T-helper 2 cell treated with Interferon-gamma antibody and Interleukin-4, amounts not matched to agents 5 μg/mL and 100 μg/mL, for 36 hours (primary cell): Measurements from ENCODE around the gene VPS26C.
"Not testable (repeated sequence)": the region's sequence is repeated elsewhere in the genome, so short reads cannot be mapped to it uniquely, and the experiment has no call there.

Source experiments
- DNase-seq: peaks from one replicate; pipeline ENCODE4 v3.0.0; 2021; ENCODE audit warnings: low spot score
- H3K27ac Mint-ChIP-seq: one replicate; pipeline ENCODE4 v1.8.0; 2021; ENCODE audit warnings: mild to moderate bottlenecking, mixed read lengths
- H3K27me3 Mint-ChIP-seq: one replicate; pipeline ENCODE4 v1.8.0; 2021; ENCODE audit warnings: low read depth, mixed read lengths
- H3K36me3 Mint-ChIP-seq: one replicate; pipeline ENCODE4 v1.8.0; 2021; ENCODE audit warnings: low read depth, mixed read lengths
- H3K4me1 Mint-ChIP-seq: one replicate; pipeline ENCODE4 v1.8.0; 2021; ENCODE audit warnings: low read depth, mixed read lengths
- H3K4me3 Mint-ChIP-seq: one replicate; pipeline ENCODE4 v1.8.0; 2022; ENCODE audit warnings: mild to moderate bottlenecking, moderate library complexity, mixed read lengths
- H3K9me3 Mint-ChIP-seq: one replicate; pipeline ENCODE4 v1.8.0; 2021; ENCODE audit warnings: mixed read lengths

VPS26C gene

GRCh38 chr21:37231249-37231645, 35.9 kb downstream of the VPS26C start:
- Mint-ChIP-seq H3K27ac (peak overlapping the region; percentile 73), H3K9me3 (no peaks in the 10 kb centered on the region), H3K36me3 (peaks cover 59% of the 10 kb centered on the region), H3K27me3 (no peaks in the 10 kb centered on the region), H3K4me3 (no peak overlapping the region), H3K4me1 (peaks cover 11% of the 10 kb centered on the region)
- no peak for DNase-seq

- no peak overlapping the region for H3K4me3 Mint-ChIP-seq
- peaks cover 13% of the 10 kb centered on the region for H3K4me1 Mint-ChIP-seq
- H3K36me3 Mint-ChIP-seq, result peaks cover 59% of the 10 kb centered on the region
- peak overlapping the region; percentile 73 for H3K27ac Mint-ChIP-seq
- DNase-seq, result no peak
- H3K9me3 Mint-ChIP-seq, result no peaks in the 10 kb centered on the region
- H3K27me3 Mint-ChIP-seq, result no peaks in the 10 kb centered on the region
These were observed 36.4 kb downstream of the VPS26C start for GRCh38 chr21:37230632-37231248.

GRCh38 chr21:37228003-37228400, 39.1 kb downstream of the VPS26C start:
- H3K9me3 Mint-ChIP-seq, result peaks cover 2% of the 10 kb centered on the region
- no peak overlapping the region for H3K4me3 Mint-ChIP-seq
- peaks cover 76% of the 10 kb centered on the region for H3K36me3 Mint-ChIP-seq
- no peak for DNase-seq
- peak overlapping the region; percentile 41 for H3K27ac Mint-ChIP-seq
- H3K27me3 Mint-ChIP-seq, result no peaks in the 10 kb centered on the region
- H3K4me1 Mint-ChIP-seq, result peaks cover 30% of the 10 kb centered on the region

DNA sequence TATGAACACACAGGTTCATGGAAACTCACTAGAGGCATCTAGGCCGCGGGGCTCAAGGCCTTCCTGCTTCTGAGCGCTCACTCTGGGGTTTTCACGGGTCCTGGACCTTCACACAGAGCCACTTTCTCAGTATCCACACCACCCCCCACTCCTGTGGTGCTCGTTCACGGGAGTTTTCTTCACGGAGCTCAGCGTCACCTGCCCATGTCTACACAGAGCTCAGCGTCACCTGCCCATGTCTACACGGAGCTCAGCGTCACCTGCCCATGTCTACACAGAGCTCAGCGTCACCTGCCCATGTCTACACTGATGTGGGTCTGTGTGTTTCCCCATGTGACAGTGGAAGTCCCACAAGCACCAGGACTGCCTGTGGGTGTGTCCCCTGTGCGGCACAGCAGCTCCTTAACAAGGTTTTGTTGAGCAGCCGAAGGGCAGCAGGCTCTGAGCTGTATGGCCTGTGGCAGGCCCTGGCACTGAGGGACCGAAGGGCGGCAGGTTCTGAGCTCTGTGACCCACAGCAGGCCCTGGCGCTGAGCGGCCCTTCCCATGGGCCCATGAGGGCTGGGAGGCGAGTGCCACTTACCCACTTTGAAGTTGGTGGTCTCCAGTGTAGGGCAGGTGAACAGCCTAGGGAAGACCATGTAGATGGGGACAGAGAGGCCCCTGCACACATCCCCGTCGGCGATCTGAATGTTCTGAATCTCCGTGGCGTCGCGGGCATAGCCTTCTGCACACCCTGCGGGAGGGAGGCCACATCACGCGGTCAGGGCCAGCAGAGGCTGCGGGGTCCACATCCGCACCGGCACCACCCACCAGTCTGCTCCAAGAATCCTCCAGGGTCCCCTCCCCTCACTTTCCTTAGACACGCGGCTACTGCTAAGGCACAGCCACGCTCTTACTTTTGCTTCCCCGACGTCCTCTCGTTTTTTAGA, 39.8 kb downstream of the VPS26C start:
- peaks cover 34% of the 10 kb centered on the region for H3K4me1 Mint-ChIP-seq
- H3K27ac Mint-ChIP-seq, result peak overlapping the region; percentile 88
- H3K27me3 Mint-ChIP-seq, result no peaks in the 10 kb centered on the region
- H3K9me3 Mint-ChIP-seq, result peaks cover 3% of the 10 kb centered on the region
- peaks cover 76% of the 10 kb centered on the region for H3K36me3 Mint-ChIP-seq
- DNase-seq, result no peak
- no peak overlapping the region for H3K4me3 Mint-ChIP-seq

DNA sequence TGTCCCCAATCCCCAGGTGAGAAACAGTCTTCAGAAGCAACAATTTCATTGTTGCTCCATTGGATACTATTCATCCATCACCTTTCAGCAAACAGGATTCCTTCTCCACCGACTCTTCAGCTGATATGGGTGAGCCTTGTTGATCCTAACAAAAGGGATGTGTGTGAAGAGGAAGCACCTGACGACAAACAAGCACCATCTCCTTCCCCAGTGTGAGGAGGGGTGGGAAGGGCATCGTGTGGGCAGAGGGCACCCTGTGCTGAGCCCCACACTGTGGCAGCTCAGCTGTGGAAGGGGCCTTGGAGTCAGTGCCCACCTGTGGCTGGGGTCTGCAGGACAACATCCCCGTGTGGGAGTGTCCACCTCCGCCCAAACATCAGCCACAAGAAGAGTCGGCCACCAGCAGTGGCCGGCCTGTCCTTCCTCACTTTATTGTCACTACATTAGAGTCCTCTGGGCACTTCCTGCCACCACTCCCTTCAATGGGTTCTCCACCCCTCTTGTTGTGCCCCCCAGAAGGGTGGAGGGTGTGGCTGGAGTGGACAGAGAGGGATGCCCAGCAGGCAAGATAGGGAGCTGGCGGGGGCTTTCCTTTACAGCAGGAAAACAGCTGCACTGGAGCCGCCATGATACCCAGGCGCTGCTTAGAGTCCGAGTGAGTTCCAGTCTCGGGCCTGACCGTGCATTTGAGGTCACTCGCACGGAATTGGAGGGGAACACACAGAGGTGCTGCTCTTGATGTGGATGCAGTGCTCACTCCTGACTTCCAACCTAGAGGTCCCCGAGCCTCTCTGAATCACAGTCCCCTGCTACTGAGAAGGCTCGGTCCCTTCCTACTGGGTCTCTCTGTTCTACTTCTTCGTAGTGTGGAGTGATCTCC, 40.9 kb downstream of the VPS26C start:
- Mint-ChIP-seq H3K9me3 (peaks cover 6% of the 10 kb centered on the region), H3K4me3 (peak overlapping the region; percentile 70), H3K27me3 (no peaks in the 10 kb centered on the region), H3K4me1 (peaks cover 37% of the 10 kb centered on the region), H3K36me3 (peaks cover 74% of the 10 kb centered on the region), H3K27ac (peak overlapping the region; percentile 88)
- DNase-seq, result no peak

DNA sequence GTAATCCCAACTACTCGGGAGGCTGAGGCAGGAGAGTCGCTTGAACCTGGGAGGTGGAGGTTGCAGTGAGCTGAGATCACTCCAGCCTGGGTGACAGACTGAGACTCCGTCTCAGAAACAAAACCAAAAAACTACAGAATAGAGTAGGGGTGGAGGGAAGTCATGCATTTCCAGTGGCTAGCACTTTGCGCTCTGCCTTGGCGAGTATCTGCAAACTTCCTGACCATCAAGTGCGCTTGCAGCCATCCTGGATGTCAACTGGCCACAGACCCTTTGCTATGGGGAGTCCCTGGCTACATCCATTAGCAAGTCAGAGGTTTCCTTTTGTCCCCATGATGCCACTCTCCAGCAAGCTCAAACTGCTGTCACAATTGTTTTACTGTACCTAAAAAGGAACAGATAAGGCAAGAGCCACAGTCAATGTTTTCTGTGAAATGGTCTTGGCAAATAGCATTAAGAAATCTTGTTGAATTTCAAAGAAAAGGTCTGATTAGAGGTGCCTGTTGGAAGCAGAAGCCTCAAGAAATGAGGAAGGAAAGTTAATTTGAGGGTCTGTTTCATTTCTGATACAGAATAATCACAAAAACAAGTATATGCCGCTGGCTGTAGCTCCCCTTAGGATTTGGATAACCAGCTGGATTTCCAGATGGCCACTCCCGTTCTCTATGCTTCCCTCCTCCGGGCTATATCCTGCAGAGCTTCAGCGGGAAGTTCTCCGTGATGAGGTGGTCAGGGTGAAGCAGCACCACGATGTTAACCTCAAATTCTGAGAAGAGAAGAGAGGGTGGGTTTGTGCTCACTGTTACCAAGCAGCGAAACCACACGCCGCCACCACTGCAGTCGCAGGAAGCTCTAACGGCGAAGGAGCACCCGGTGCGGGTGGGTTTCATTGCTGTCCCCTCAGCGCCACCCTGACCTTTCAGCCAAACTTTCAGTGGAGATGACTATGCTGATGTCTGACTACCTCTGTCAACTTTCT, 42.0 kb downstream of the VPS26C start:
- Mint-ChIP-seq H3K27me3 (no peaks in the 10 kb centered on the region), H3K27ac (peak overlapping the region; percentile 88), H3K4me1 (peaks cover 36% of the 10 kb centered on the region), H3K4me3 (peak overlapping the region; percentile 70), H3K36me3 (peaks cover 69% of the 10 kb centered on the region), H3K9me3 (peaks cover 6% of the 10 kb centered on the region)
- peak; percentile 69 for DNase-seq

DNA sequence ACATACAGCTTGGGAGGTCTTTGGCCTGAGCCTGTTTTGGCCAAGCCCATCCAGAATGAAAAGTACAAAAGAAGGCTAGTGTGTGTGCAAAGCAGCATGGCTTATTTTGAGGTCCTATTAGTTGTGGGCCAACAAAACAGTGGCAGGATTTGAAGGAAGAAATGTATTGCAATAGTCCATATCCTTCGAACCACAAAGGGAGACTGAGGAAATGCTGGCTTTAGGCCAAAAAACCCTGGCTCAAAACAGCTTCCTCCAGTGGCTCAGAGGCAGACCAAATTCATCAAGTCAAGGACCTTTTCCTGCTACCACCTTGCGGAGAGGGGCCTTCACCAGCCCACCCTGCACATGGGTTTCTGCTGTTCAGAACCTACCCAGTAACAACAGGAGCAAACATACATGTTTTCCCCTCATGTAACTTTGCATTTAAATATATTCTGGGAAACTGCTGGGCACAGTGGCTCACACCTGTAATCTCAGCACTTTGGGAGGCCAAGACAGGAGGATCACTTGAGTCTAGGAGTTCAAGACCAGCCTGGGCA, 43.3 kb downstream of the VPS26C start:
- DNase-seq, result no peak
- peaks cover 68% of the 10 kb centered on the region for H3K36me3 Mint-ChIP-seq
- H3K9me3 Mint-ChIP-seq, result peaks cover 6% of the 10 kb centered on the region
- H3K4me1 Mint-ChIP-seq, result peaks cover 45% of the 10 kb centered on the region
- H3K27me3 Mint-ChIP-seq, result no peaks in the 10 kb centered on the region
- H3K27ac Mint-ChIP-seq, result peak overlapping the region; percentile 26
- peak overlapping the region; percentile 21 for H3K4me3 Mint-ChIP-seq

DNA sequence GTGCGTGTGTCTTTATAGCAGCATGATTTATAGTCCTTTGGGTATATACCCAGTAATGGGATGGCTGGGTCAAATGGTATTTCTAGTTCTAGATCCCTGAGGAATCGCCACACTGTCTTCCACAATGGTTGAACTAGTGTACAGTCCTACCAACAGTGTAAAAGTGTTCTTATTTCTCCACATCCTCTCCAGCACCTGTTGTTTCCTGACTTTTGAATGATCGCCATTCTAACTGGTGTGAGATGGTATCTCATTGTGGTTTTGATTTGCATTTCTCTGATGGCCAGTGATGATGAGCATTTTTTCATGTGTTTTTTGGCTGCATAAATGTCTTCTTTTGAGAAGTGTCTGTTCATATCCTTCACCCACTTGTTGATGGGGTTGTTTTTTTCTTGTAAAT, 44.9 kb downstream of the VPS26C start:
- Mint-ChIP-seq H3K27ac (peak overlapping the region; percentile 45), H3K4me1 (peaks cover 47% of the 10 kb centered on the region), H3K36me3 (peaks cover 58% of the 10 kb centered on the region), H3K4me3 (peak overlapping the region; percentile 66)
- not testable (repeated sequence) for H3K27me3 Mint-ChIP-seq, H3K9me3 Mint-ChIP-seq, DNase-seq

DNA sequence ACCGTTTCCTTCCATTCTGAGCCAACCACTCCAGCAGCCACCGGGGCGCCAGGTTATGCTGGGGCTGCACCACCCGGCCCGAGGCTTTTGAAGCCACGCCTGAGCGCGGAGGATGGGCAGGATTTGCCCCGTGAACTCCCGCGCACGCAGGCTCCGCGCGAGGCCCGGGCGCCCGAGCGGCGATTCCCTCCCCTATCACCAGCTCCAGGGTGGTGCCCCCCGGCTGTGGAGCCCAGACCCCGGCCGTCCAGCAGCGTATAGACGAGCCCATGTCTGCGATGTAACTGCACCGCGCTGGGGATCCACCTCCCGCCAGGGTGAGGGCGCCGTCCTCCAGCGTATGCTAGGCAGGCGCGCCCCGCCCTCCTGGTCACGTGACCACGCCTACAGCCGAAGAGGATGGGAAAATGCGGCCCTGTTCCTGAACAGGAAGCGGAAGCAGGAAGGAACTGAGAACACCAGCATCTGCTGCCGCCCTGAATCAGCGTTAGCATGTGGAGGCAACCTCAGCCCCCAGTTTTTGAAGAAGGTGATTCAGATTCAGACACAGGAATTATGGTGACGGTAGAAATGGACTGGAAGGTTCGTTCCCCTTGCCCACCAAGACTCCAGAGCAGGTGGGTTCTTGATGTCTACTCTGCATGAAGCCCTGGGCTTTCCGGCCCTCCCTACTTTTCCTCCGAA, 46.0 kb downstream of the VPS26C start:
- H3K27me3 Mint-ChIP-seq, result no peaks in the 10 kb centered on the region
- peak overlapping the region; percentile 83 for H3K4me3 Mint-ChIP-seq
- peaks cover 6% of the 10 kb centered on the region for H3K9me3 Mint-ChIP-seq
- peaks cover 43% of the 10 kb centered on the region for H3K4me1 Mint-ChIP-seq
- DNase-seq, result peak; percentile 96
- H3K36me3 Mint-ChIP-seq, result peaks cover 50% of the 10 kb centered on the region
- peak overlapping the region; percentile 94 for H3K27ac Mint-ChIP-seq

DNA sequence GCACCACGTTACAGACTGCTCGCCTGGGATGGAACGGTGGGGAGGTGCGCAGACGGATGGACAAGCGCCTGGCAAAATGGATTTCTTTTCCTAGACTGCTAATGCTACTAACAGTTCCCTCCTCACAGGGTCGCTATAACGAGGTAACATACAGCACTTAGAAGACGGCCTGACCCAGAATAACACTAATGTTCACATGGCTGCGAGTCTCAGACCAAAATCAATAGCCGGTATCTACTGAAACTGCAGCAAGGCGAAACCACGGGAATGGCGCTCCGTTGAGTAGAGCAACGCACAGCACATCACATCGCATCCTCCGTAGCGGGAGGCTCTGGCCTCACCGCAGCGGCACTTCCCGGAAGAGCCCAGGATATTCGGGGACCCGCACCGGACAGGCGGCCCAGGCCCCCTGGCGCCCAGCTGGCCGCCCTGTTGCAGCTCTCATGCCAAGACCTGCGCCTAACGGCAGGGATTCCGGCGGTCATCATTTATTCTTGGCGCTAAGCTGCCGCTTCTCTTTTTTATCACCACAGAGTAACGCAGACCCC, 46.6 kb downstream of the VPS26C start:
- peak overlapping the region; percentile 94 for H3K27ac Mint-ChIP-seq
- H3K4me1 Mint-ChIP-seq, result peaks cover 37% of the 10 kb centered on the region
- H3K27me3 Mint-ChIP-seq, result no peaks in the 10 kb centered on the region
- peaks cover 6% of the 10 kb centered on the region for H3K9me3 Mint-ChIP-seq
- peaks cover 45% of the 10 kb centered on the region for H3K36me3 Mint-ChIP-seq
- peak overlapping the region; percentile 83 for H3K4me3 Mint-ChIP-seq
- peak; percentile 46 for DNase-seq

DNA sequence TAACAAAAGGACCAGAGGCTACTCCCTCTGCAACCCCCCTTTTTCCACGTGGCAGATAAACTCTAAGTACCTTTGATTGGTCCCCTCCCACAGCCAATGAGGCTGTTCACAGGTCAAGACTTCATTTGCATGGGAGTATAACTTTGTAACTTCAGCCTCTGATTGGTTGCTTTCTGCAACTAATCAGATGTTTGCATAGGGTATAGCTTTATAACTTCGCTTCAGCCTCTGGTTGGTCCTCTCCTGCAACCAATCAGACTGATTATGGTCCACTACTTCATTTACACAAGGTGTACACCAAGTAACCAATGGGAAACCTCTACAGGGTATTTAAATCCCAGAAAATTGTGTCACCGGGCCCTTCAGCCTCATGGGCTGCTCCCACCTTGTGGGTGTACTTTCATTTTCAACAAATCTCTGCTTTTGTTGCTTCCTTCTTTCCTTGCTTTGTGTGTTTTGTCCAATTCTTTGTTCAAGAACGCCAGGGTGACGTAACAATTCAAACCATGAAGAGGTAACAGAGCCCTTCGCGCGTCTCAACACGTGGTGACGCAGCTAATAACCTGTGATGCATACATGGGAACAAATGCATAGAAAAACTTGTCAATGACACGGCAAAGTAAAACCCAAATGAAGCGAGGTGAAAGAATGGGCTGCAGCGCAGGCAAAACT, 47.2 kb downstream of the VPS26C start:
- DNase-seq, result no peak
- Mint-ChIP-seq H3K27me3 (no peaks in the 10 kb centered on the region), H3K27ac (peak overlapping the region; percentile 94), H3K4me1 (peaks cover 31% of the 10 kb centered on the region), H3K36me3 (peaks cover 39% of the 10 kb centered on the region), H3K4me3 (peak overlapping the region; percentile 83), H3K9me3 (peaks cover 6% of the 10 kb centered on the region)

DNA sequence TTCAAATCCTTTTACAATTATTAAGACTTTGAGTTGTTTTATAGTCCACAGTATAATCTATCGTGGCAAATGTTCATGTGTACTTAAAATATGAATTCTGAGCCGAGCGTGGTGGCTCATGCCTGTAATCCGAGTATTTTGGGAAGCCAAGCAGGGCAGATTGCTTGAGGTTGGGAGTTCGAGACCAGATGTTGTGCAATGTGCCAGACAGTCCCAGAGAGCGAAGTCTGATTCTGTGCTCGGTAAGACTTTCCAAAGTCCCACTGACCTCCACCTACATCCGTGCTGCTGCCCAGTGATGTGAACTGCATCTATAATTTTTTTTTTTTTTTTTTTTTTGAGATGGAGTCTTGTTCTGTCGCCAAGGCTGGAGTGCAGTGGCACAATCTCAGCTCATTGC, 52.2 kb downstream of the VPS26C start:
- Mint-ChIP-seq H3K4me1 (peaks cover 10% of the 10 kb centered on the region), H3K27me3 (peaks cover 2% of the 10 kb centered on the region), H3K4me3 (no peak overlapping the region), H3K36me3 (peaks cover 7% of the 10 kb centered on the region), H3K9me3 (peaks cover 6% of the 10 kb centered on the region), H3K27ac (no peak overlapping the region)
- DNase-seq, result no peak
